Glutamatergic neuron (in vitro differentiated cells): ENCODE measurements around the gene SVIL. TPM values are rescaled to one million over a fixed set of nuclear protein-coding genes. Genes with fewer than 3 reads are reported as not detected.
"Not testable (repeated sequence)": the region's sequence is repeated elsewhere in the genome, so short reads cannot be mapped to it uniquely, and the experiment has no call there.

Source experiments
- DNase-seq: peaks from one replicate; pipeline ENCODE4 v3.0.0; 2022
- H3K27ac Mint-ChIP-seq: one replicate; pipeline ENCODE4 v1.8.0; 2020; ENCODE audit warnings: mild to moderate bottlenecking, mixed read lengths, inconsistent platforms; ENCODE audit not compliant: unreplicated experiment
- H3K27me3 Mint-ChIP-seq: one replicate; pipeline ENCODE4 v1.8.0; 2020; ENCODE audit warnings: mild to moderate bottlenecking, moderate library complexity, mixed read lengths, inconsistent platforms; ENCODE audit not compliant: unreplicated experiment
- H3K36me3 Mint-ChIP-seq: one replicate; pipeline ENCODE4 v1.8.0; 2020; ENCODE audit warnings: mild to moderate bottlenecking, mixed read lengths, inconsistent platforms; ENCODE audit not compliant: unreplicated experiment
- H3K4me1 Mint-ChIP-seq: one replicate; pipeline ENCODE4 v1.8.0; 2020; ENCODE audit warnings: mild to moderate bottlenecking, low read depth, mixed read lengths, inconsistent platforms; ENCODE audit not compliant: unreplicated experiment
- H3K4me3 Mint-ChIP-seq: one replicate; pipeline ENCODE4 v1.8.0; 2020; ENCODE audit warnings: mild to moderate bottlenecking, mixed read lengths, inconsistent platforms; ENCODE audit not compliant: unreplicated experiment
- H3K9me3 Mint-ChIP-seq: one replicate; pipeline ENCODE4 v1.8.0; 2020; ENCODE audit warnings: mild to moderate bottlenecking, moderate library complexity, mixed read lengths, inconsistent platforms; ENCODE audit not compliant: unreplicated experiment
- CTCF ChIP-seq: fragments of 200-600 bp; sonication (generic); IDR thresholded peaks from one replicate; pipeline ENCODE4 v1.5.0; 2021; ENCODE audit not compliant: partially characterized antibody, unreplicated experiment
- total RNA-seq: library from RNA; stranded (reverse); fragmentation: NEBNext Ultra II Directional; extraction: Animal tissue kit (Norgen Biotek cat#: 25700); gene quantifications from one replicate; pipeline ENCODE4 v1.2.1, GENCODE V29; 2021; ENCODE audit not compliant: unreplicated experiment

SVIL gene
- total RNA-seq, 1 donor from 2014 or later = 117 TPM

- TF ChIP-seq CTCF = no peak
- no peaks in the 10 kb centered on the region for H3K36me3 Mint-ChIP-seq
- H3K27ac Mint-ChIP-seq = no peak overlapping the region
- H3K4me3 Mint-ChIP-seq = no peak overlapping the region
- peaks cover 2% of the 10 kb centered on the region for H3K27me3 Mint-ChIP-seq
- H3K9me3 Mint-ChIP-seq = peaks cover 5% of the 10 kb centered on the region
- DNase-seq = no peak
- peaks cover 7% of the 10 kb centered on the region for H3K4me1 Mint-ChIP-seq
Measured at GRCh38 chr10:29576681-29577080, 58.1 kb downstream of the SVIL start.

GRCh38 chr10:29575098-29575455 lies 59.7 kb downstream of the SVIL start:
- Mint-ChIP-seq H3K36me3 (no peaks in the 10 kb centered on the region), H3K27me3 (peaks cover 2% of the 10 kb centered on the region), H3K27ac (no peak overlapping the region), H3K4me3 (no peak overlapping the region), H3K4me1 (peaks cover 6% of the 10 kb centered on the region), H3K9me3 (peaks cover 3% of the 10 kb centered on the region)
- TF ChIP-seq CTCF = no peak
- no peak for DNase-seq

- H3K27me3 Mint-ChIP-seq, H3K4me1 Mint-ChIP-seq, DNase-seq, H3K4me3 Mint-ChIP-seq, H3K36me3 Mint-ChIP-seq, H3K27ac Mint-ChIP-seq, H3K9me3 Mint-ChIP-seq: not testable (repeated sequence)
Measured at GRCh38 chr10:29574212-29575097, 60.3 kb downstream of the SVIL start.

- DNase-seq, H3K36me3 Mint-ChIP-seq, H3K4me3 Mint-ChIP-seq, H3K27me3 Mint-ChIP-seq, H3K27ac Mint-ChIP-seq, H3K9me3 Mint-ChIP-seq: not testable (repeated sequence)
- peaks cover 22% of the 10 kb centered on the region for H3K4me1 Mint-ChIP-seq
Measured at GRCh38 chr10:29570248-29570647, 64.5 kb downstream of the SVIL start.

- Mint-ChIP-seq H3K36me3 (no peaks in the 10 kb centered on the region), H3K27me3 (peaks cover 2% of the 10 kb centered on the region), H3K4me1 (peaks cover 22% of the 10 kb centered on the region), H3K27ac (no peak overlapping the region), H3K9me3 (peaks cover 3% of the 10 kb centered on the region), H3K4me3 (no peak overlapping the region)
- TF ChIP-seq CTCF = no peak
- no peak for DNase-seq
Measured at GRCh38 chr10:29569795-29570194, 65.0 kb downstream of the SVIL start.

- no peaks in the 10 kb centered on the region for H3K27me3 Mint-ChIP-seq
- peaks cover 22% of the 10 kb centered on the region for H3K4me1 Mint-ChIP-seq
- no peaks in the 10 kb centered on the region for H3K36me3 Mint-ChIP-seq
- TF ChIP-seq CTCF = no peak
- no peak overlapping the region for H3K27ac Mint-ChIP-seq
- no peak for DNase-seq
- peaks cover 3% of the 10 kb centered on the region for H3K9me3 Mint-ChIP-seq
- no peak overlapping the region for H3K4me3 Mint-ChIP-seq
Measured at GRCh38 chr10:29567003-29567402, 67.8 kb downstream of the SVIL start.

GRCh38 chr10:29566209-29566608 lies 68.6 kb downstream of the SVIL start:
- H3K9me3 Mint-ChIP-seq, H3K27me3 Mint-ChIP-seq, H3K4me3 Mint-ChIP-seq, DNase-seq, H3K36me3 Mint-ChIP-seq: not testable (repeated sequence)
- H3K27ac Mint-ChIP-seq = peak overlapping the region; percentile 70
- peaks cover 26% of the 10 kb centered on the region for H3K4me1 Mint-ChIP-seq
